ENCODE data around the gene CBFB.

GRCh38 chr16:67028696-67029253 is at the start of gene CBFB:
- TF ChIP-seq CTCF (IDR thresholded peaks at IDR 0.05) = peak in 2 of 4 experiments; percentile 20 to 40
- peak; percentile 74 for TF ChIP-seq POLR2A (IDR thresholded peaks at IDR 0.05)
- peak; percentile 78 for TF ChIP-seq POLR2AphosphoS5 (IDR thresholded peaks at IDR 0.05)
